Tibial artery (tissue), 4 donors: ENCODE measurements around the gene PLSCR5.

ENCODE experiments used
- DNase-seq, 2 donors: peaks; one replicate each; pipeline ENCODE4 v3.0.0-alpha.2; 2019
- H3K27ac ChIP-seq, 2 donors: fragments of 200-600 bp; sonication (generic) in 1 of 2; 1 replicate in 1 of 2; 2 replicates in 1 of 2; pipeline ENCODE4 v1.5.1; 2018 to 2019; ENCODE audit warnings: mild to moderate bottlenecking in 1 of 2
- H3K27me3 ChIP-seq, 2 donors: fragments of 200-600 bp; sonication (generic) in 1 of 2; one replicate each; pipeline versions ENCODE4 v1.5.1 to v1.6.0; 2016 to 2019
- H3K36me3 ChIP-seq, 3 donors: fragments of 200-600 bp; sonication (generic) in 2 of 3; one replicate each; pipeline ENCODE4 v1.5.1; 2016 to 2019; ENCODE audit warnings: mild to moderate bottlenecking in 2 of 3
- H3K4me1 ChIP-seq, 4 donors: fragments of 200-600 bp; sonication (generic) in 2 of 4; 1 replicate in 3 of 4; 2 replicates in 1 of 4; pipeline ENCODE4 v1.5.1; 2016 to 2019
- H3K4me3 ChIP-seq, 2 donors: fragments of 200-600 bp; sonication (generic) in 1 of 2; 1 replicate in 1 of 2; 2 replicates in 1 of 2; pipeline ENCODE4 v1.5.1; 2018 to 2019; ENCODE audit warnings: mild to moderate bottlenecking in 2 of 2
- H3K9me3 ChIP-seq, 3 donors: fragments of 200-600 bp; sonication (generic) in 1 of 3; one replicate each; pipeline ENCODE4 v1.5.1; 2016 to 2019
- intact Hi-C: fragments of 100-400 bp; cut with DNase I; formaldehyde crosslinking; loops from one replicate; pipeline ENCODE4 v1.15.0; 2023; ENCODE audit warnings: low total_unique reads
- TF ChIP-seq, protein P1 (sequence below), 2 experiments: fragments of 200-600 bp in 1 of 2; fragments of 450-650 bp in 1 of 2; IDR thresholded peaks; one replicate each; pipeline ENCODE4 v1.5.1; 2017 to 2019; ENCODE audit warnings: antibody characterized with exemption in 2 of 2, mild to moderate bottlenecking in 1 of 2, moderate library complexity in 1 of 2

PLSCR5 gene

DNA sequence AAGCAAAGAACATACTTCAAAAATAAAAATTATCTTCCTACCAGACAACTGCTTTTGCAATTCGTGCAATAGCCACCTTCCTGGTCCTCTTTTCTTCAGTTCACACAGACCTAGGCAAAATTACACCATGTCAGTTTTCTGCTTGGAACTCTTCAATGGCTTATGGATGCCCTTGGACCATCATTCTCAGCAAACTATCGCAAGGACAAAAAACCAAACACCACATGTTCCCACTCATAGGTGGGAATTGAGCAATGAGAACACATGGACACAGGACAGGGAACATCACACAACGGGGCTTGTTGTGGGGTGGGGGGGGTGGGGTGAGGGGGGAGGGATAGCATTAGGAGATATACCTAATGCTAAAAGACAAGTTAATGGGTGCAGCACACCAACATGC, 29.2 kb upstream of the PLSCR5 start:
- intact Hi-C loops, result no loop called here
- TF ChIP-seq, protein P1, sequence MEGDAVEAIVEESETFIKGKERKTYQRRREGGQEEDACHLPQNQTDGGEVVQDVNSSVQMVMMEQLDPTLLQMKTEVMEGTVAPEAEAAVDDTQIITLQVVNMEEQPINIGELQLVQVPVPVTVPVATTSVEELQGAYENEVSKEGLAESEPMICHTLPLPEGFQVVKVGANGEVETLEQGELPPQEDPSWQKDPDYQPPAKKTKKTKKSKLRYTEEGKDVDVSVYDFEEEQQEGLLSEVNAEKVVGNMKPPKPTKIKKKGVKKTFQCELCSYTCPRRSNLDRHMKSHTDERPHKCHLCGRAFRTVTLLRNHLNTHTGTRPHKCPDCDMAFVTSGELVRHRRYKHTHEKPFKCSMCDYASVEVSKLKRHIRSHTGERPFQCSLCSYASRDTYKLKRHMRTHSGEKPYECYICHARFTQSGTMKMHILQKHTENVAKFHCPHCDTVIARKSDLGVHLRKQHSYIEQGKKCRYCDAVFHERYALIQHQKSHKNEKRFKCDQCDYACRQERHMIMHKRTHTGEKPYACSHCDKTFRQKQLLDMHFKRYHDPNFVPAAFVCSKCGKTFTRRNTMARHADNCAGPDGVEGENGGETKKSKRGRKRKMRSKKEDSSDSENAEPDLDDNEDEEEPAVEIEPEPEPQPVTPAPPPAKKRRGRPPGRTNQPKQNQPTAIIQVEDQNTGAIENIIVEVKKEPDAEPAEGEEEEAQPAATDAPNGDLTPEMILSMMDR (IDR thresholded peaks at IDR 0.05), result no peak
- no peak for DNase-seq
- no peaks in the 10 kb centered on the region for H3K36me3 ChIP-seq
- no peaks in the 10 kb centered on the region for H3K27me3 ChIP-seq
- H3K9me3 ChIP-seq, result no peaks in the 10 kb centered on the region
- H3K27ac ChIP-seq, result no peak overlapping the region
- H3K4me1 ChIP-seq, result no peaks in the 10 kb centered on the region
- no peak overlapping the region for H3K4me3 ChIP-seq

DNA sequence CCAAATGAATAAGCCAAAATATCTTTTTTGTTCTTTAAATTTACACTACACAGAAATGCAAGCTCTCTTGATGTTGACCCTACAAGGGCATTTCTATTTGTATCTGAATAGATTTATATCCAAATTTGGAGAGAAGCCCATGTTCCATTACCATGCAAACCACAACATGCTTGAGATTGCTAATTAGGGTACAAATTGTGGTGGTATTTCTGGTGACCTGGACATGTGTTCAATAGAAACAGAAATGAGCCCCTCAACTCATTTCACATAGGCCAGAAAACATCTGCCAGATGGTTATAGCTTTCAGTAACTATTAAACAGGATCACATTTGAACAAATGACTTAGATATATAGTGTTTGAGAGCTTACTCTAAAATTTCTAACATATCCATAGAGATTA, 23.5 kb upstream of the PLSCR5 start:
- Histone ChIP-seq H3K4me1 (no peaks in the 10 kb centered on the region), H3K27me3 (no peaks in the 10 kb centered on the region), H3K36me3 (no peaks in the 10 kb centered on the region), H3K9me3 (no peaks in the 10 kb centered on the region), H3K27ac (no peak overlapping the region), H3K4me3 (no peak overlapping the region)
- intact Hi-C loops, result no loop called here
- TF ChIP-seq, protein P1 (IDR thresholded peaks at IDR 0.05), result no peak
- DNase-seq, result no peak

DNA sequence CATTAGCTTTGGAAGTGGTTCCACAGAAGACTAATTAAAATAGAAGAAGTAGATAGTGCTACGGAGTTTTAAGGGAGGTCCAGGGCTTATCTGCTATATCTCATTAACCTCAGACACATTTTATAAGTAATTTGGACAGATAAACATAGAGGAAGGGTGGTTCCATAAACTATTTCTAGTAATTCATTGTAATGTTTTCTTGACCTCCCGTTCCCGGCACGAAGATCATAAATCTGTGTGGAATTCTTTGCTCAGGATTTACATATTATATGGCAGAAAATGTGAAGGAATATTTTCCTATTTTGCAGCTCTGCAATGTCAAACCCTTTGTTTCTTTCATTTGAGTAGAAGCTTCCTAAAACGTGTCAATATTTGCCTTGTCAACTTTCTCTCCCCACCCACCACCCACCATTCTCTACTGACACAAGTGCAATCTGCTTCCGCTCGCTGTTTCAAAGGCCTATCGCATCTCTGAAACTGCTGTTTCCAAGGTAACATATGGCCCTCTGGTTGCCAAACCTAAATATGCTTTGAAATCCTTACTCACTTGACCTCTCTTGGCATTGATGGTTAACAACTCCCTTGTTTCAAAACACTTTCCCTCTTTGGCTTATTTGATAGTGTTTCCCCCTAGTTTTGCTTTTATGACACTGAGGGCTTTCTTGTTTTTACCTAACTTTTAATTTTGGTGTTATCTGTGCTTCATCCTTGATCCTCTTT, 21.4 kb upstream of the PLSCR5 start:
- TF ChIP-seq, protein P1 (IDR thresholded peaks at IDR 0.05), result no peak
- Histone ChIP-seq H3K9me3 (no peaks in the 10 kb centered on the region), H3K27me3 (no peaks in the 10 kb centered on the region), H3K27ac (no peak overlapping the region), H3K36me3 (no peaks in the 10 kb centered on the region), H3K4me1 (no peaks in the 10 kb centered on the region), H3K4me3 (no peak overlapping the region)
- DNase-seq, result no peak
- intact Hi-C loops, result no loop called here

DNA sequence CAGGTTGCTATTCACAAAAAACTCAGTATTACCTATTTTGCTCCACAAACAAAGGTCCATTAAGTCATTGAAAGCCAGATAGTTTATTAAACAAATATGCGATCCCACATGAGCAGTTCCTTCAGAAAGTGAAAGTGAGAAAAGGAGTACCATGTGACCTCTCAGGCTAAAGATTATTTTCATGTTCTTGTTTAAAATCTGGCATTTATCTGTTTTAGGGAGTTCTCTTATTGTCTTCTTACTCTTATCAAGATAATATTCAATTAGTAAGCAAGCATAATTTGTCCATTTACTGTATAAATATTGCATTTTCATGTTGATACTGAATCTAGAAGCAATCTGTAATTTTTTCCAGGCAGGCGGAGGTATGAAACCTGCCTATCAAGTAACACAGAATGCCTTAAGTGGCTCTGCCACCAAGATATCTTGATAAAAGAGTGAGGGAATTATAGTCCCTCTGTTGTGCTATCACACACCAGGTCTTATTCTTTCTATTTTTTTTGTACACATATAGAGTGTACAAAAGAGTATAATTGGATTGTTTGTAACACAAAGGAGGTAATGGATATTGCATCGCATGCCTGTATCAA, 20.1 kb upstream of the PLSCR5 start:
- Histone ChIP-seq H3K36me3 (no peaks in the 10 kb centered on the region), H3K4me1 (no peaks in the 10 kb centered on the region), H3K27me3 (no peaks in the 10 kb centered on the region), H3K4me3 (peak overlapping the region in 1 of 2 donors; percentile 9), H3K27ac (no peak overlapping the region), H3K9me3 (no peaks in the 10 kb centered on the region)
- DNase-seq, result no peak
- intact Hi-C loops, result no loop called here
- TF ChIP-seq, protein P1 (IDR thresholded peaks at IDR 0.05), result no peak

DNA sequence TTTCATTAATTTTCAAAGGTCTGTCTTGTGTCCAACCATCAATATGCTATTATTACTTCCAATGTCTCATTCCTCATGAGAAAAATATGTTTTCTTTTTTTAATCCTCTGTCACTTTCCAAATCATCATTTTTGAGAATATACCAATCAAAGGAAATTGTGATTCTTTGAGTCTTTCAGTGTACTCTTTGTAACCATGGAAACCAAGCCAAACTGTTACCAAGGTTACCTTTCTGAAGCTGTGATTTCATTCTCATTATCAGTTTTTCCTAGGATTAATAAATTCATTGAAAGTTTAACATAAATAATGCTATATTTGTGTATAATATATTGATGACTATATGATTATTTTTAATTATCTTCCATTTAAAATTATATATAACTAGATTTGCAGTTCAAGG, 16.6 kb upstream of the PLSCR5 start:
- Histone ChIP-seq H3K4me3 (no peak overlapping the region), H3K4me1 (no peaks in the 10 kb centered on the region), H3K27ac (no peak overlapping the region), H3K9me3 (no peaks in the 10 kb centered on the region), H3K36me3 (no peaks in the 10 kb centered on the region), H3K27me3 (no peaks in the 10 kb centered on the region)
- intact Hi-C loops, result loop anchor here (5.0 kb wide), 1 partner anchor 951 kb away; no protein-coding TSS in a partner anchor
- no peak for DNase-seq
- TF ChIP-seq, protein P1 (IDR thresholded peaks at IDR 0.05), result no peak
